Activated gamma-delta T cell treated with anti-CD3 and anti-CD28 coated beads, Interleukin-2, amount 50 U/mL, for 16 hours (primary cell): Measurements from ENCODE around the gene TULP4.
"Not testable (repeated sequence)": the region's sequence is repeated elsewhere in the genome, so short reads cannot be mapped to it uniquely, and the experiment has no call there.

Experiments
- DNase-seq: peaks from one replicate; pipeline ENCODE4 v3.0.0-alpha.2; 2020; ENCODE audit warnings: low read depth

Gene TULP4

DNA sequence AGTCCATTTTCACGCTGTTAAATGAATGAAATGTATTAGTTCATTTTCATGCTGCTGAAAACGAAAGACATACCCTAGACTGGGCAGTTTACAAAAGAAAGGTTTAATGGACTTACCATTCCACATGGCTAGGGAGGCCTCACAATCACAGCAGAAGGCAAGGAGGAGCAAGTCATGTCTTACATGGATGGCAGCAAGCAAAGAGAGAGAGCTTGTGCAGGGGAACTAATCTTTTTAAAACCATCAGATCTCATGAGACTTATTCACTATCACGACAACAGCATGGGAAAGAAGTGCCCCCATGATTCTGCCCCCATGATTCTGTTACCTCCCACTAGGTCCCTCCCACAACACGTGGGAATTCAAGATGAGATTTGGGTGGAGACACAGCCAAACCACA, 79.7 kb downstream of the TULP4 start:
- not testable (repeated sequence) for DNase-seq

DNA sequence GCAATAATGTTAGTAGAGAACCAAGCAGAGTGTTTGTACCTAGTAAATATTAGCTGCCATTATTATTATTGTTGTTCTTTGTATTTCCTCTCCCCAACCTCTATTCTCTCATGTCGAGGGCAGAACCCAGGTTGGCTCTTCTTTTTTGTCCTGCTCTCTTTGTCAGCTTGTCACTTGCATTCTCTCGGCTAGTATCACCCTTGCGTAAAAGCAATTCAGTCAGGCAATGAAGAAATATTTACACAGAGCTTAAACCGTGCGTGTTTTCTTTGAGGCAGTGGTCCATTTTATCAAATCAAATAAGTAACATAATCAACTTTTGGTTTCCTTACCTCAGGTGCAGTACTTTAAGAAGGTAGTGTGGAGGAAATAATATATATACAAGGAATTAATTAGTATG, 83.9 kb downstream of the TULP4 start:
- DNase-seq = no peak

GRCh38 chr6:158397578-158397977, 85.3 kb downstream of the TULP4 start:
- no peak for DNase-seq

DNA sequence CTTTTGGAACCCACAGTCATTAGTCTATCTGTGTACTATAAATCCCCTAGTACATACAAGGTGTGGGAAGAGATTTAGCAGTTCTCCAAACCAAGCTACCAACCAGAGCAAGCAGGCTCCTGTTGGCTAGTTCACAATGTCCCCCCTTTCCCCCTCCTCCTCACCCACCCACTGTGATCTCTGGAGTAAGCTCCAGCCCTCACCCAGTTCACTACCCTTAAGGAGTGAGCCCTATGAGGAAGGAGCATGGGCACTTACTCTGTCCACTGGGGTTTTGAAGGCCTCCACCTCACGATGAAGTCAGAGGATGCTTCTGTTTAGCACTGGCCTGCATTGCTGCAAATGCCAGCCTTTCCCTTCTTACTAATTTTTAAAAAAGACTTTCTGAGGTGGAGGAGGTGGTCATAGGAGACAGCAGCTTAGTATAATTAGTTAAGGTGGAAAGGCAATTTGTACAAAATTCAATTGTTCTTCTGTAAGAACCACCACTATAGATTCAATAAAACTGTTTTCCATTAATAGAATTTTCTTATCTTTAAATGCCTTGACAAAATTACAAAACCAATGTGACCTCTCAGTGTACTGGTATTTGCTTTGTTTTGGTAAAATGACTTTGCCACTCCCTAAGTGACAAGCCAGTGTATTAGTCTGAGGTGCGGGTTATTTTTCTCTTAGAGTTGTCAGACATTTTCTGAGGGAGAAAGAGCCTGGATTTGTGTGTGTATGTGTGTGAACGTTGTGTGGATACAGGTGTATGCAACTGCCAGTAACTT, 86.2 kb downstream of the TULP4 start:
- DNase-seq = no peak

DNA sequence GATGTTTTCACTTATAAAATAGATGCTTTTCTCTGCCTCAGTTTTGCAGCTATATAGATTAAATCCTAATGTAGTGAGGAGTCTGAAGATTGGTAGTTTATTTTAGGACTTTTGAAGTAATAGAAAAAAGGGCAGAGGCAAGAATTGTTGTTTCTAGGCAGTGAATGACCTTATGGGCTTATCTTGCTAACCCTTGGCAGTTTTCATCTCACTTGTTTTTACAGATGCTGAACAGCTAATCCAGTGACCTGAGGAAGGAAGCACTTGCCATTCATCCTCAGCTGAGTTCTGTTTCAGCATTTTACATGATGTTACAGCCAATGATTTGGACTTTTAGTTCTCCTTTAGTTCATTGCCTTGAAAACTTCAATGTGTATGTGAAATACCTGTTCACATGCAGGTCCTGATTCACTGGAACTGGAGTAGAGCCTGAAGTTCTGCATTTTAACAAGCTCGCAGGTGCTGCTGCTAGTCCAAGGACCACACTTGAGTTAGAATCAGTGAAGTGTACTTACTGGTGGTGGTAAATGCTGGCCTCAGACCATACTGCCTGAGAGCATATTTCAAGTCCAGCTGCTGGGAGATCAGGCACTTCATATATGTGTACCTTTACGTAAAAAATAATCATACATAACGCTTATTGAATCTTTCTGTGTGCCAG, 86.9 kb downstream of the TULP4 start:
- DNase-seq = no peak

- no peak for DNase-seq
These were observed 89.9 kb downstream of the TULP4 start for GRCh38 chr6:158402184-158402583.

DNA sequence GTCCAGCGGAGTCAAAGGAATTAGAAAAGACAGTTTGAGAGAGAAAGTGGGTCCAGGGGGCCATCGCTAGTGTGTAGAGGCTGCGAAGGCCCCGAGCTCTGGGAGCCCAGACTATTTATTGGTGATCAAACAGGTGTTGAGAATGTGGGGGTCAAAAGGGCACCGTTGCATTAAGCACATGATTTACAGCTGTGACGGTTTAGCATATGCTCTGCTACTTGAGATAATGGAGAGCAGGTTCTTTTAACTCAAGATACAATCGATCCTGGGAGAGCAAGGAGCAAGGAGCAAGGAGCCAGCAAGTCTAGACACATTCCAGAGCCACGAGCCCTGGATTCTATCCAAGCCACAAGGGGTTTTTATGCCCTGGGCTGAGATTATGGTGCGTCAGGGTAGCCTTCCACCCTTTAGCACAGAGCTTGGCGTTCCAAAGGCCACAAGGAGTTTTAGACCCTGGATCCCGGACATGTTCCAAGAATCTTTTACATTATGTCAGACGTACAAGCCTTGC, 93.1 kb downstream of the TULP4 start:
- DNase-seq = not testable (repeated sequence)

DNA sequence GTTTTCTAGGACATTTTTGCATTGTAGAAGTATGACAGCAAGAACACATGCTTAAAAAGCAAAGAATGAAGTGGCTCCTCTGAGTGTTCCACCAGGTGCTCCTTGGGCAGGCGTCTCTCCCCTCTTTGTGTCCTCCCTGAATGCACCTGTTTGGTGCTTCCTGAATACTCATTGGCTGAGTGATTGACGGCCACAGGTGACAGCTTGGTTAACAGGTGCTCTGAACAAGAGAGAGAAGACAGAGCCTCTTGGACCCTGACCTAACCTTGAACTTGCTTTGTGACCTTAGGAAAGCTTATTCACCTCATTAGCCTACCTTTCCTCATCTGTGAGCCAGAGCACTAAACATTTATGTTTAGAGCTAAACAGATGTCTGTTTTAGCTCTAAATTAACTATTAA, 93.7 kb downstream of the TULP4 start:
- DNase-seq = no peak

DNA sequence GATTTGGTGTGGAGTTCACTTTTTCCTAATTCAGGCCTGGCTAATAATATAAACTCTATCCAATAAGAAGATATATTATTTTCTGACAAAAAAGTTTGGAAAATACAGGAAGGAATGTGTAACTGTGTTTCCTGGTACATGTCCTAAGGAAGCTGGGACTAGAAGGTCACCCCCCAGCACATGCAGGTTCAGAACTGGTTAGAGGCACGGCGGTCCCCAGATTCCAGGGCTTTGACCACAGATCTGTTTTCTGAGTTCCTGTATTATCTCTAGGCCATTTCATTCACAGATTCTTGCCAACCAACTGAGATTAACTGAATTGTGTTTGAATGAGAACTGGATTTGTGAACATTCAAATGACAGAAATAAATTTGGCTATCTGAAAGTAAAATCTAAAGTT, 94.5 kb downstream of the TULP4 start:
- no peak for DNase-seq

DNA sequence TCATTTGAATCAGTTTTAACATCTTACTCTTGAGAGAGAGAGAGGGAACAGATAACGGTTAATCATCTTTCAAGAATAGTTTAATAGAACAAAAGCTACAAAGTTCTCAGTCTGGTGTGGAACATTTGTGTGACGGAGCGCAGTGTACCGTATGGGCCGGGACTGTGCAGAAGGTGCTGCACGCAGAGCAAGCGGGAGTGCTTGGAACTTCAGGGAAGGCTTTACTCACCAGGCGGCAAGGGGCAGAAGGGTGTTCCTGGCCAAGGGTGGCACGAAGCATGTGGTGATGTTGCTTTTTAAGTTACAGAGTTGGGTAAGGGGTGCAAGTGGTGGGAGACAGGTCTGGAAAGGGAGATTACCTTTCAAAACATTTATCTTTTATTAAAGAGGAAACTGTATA, 95.7 kb downstream of the TULP4 start:
- no peak for DNase-seq

- no peak for DNase-seq
These were observed 96.4 kb downstream of the TULP4 start for GRCh38 chr6:158408552-158409130.

DNA sequence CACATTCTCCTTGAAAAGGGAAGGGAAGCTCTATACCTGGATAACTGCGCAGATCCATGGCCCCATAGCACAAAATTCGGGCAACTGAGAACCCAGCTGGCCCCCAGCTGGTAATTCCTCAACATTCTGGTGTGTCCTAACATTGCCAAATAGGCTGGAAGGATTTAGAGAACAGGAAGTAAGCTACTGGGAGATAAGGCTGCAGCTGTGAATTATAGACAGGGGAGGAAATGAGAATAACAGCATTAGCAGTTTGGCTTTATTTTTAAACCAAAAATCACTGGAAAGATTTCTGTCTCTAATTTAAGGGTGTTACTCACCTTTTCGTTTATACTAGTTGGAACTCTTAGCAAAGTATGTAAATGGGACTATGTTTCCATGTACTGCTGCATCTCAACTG, 97.2 kb downstream of the TULP4 start:
- DNase-seq = no peak

DNA sequence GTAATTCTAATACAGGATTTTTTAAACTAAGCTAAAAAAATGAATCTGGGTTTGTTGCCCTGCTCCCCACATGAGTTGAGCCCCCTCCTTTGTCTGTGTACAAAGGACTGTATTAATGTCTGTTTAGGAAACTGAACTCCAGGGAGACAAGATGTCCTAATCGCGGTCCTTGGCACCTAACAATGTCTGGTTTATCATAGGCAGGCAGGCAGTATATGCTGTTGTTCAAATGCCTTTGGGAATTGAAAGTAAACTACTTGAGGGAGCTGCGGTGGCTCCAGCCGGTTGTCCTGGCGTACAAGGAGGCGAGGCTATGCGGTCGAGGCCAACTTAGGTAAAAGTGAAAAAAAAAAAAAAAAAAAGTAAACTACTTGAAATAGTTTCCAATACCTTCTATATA, 98.5 kb downstream of the TULP4 start:
- no peak for DNase-seq

- no peak for DNase-seq
These were observed 99.7 kb downstream of the TULP4 start for GRCh38 chr6:158411998-158412397.

GRCh38 chr6:158413028-158413427, 100.8 kb downstream of the TULP4 start:
- DNase-seq = no peak

DNA sequence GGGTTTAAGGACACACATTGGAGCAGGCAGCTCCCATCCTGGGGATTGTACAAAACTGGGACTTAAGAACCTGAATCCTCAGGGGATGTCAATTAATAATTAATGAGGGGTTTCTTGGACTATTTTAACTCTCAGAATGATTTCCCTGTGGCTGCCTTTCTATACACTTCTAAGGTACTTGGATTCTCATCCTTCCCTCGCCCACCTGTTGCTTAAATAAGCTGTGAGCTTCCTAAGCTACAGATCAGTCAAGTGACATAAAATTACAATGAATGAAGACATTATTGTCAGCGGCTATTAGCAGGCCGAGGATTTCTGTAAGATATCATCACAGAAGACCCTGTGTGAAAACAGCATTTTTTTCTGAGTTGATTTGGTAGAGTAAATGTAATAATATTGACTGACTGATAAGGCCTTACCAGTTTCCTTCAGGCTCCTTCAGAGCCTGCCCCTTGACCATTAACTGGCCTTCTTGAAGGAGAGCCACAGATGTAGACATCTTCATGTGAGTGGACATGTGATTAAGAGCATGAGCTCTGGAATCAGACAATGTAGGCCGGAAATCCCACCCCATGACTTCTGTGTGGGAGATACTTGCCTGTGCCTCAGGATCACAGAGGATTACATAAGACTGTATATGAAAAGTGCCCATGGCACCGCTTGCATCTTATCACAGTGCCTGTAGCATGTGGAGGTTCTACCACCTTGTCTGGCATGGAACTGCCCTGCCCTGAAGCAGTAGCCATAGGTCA, 101.7 kb downstream of the TULP4 start:
- DNase-seq = no peak

GRCh38 chr6:158414851-158415262, 102.6 kb downstream of the TULP4 start:
- no peak for DNase-seq

GRCh38 chr6:158415666-158416065, 103.4 kb downstream of the TULP4 start:
- no peak for DNase-seq

- DNase-seq = no peak
These were observed 104.9 kb downstream of the TULP4 start for GRCh38 chr6:158416883-158417759.

DNA sequence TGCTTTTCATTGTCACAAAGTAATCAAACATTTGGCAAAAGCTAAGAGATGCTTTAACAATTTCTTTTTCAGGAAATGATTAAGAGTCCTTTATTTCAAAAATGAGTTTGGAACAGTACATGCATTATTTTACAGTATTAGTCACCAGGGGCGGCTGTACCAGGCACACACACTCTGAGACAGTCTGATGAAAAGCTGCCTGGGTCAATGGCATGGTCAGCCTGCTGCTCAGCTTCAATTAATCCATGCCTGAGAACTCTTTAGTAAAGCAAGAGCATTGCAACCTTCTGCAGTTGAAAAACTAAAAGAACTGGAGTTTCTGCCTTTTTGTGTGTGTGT, 105.5 kb downstream of the TULP4 start:
- no peak for DNase-seq

DNA sequence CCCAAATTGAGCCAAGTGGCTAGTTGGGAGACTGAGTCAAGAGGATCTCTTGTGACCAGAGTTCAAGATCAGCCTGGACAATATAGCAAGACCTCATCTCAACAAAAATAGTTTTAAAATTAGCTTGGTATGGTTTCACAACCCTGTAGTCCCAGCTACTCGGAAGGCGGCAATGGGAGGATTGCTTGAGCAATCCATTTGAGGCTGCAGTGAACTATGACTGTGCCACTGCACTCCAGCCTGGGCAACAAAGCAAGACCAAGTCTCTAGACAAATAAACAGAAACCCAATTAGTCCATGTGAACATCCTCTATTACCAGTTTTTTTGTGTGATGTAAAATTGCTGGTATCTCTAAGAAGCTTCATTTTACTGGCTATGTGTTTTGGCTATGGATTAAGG, 106.2 kb downstream of the TULP4 start:
- no peak for DNase-seq
